ENCODE results near the gene PROCR.

GRCh38 chr20:35122756-35123405 is 49.0 kb upstream of the PROCR start:
- TF ChIP-seq CTCF (IDR thresholded peaks at IDR 0.05; ENCODE audit: insufficient read depth, low read length) (no peak), POLR2AphosphoS5 (IDR thresholded peaks at IDR 0.05; ENCODE audit: low read depth) (no peak)

Measured in HL-60 (cell line).